Calu3 (cell line): ENCODE results near the gene INTS6L. TPM values are rescaled to one million over a fixed set of nuclear protein-coding genes. Genes with fewer than 3 reads are reported as not detected.
"Not testable (repeated sequence)": the region's sequence is repeated elsewhere in the genome, so short reads cannot be mapped to it uniquely, and the experiment has no call there.

Source experiments
- BruUV-seq: library from RNA; stranded (reverse); fragments of 400-500 nt; replicated peaks from 2 replicates; lab custom pipeline; 2021; lab: Mats Ljungman, UMichigan
- CTCF ChIA-PET: fragments of 300-600 bp; sonication (Branson Sonifier 250); formaldehyde crosslinking; loops from one replicate; lab custom pipeline; 2022; ENCODE audit warnings: antibody characterized with exemption; lab: Charles Lee
- DNase-seq: peaks from one replicate; pipeline ENCODE4 v3.0.0; 2022
- H3K27ac Mint-ChIP-seq: one replicate; pipeline ENCODE4 v1.8.0; 2022; ENCODE audit warnings: mixed read lengths; ENCODE audit not compliant: unreplicated experiment
- H3K27me3 Mint-ChIP-seq: one replicate; pipeline ENCODE4 v1.8.0; 2022; ENCODE audit warnings: mixed read lengths; ENCODE audit not compliant: unreplicated experiment
- H3K36me3 Mint-ChIP-seq: one replicate; pipeline ENCODE4 v1.8.0; 2022; ENCODE audit warnings: mild to moderate bottlenecking, moderate library complexity, mixed read lengths; ENCODE audit not compliant: insufficient read depth, unreplicated experiment
- H3K4me1 Mint-ChIP-seq: one replicate; pipeline ENCODE4 v1.8.0; 2022; ENCODE audit warnings: mild to moderate bottlenecking, low read depth, mixed read lengths; ENCODE audit not compliant: unreplicated experiment
- H3K4me3 Mint-ChIP-seq: one replicate; pipeline ENCODE4 v1.8.0; 2022; ENCODE audit warnings: mild to moderate bottlenecking, low read depth, moderate library complexity, mixed read lengths; ENCODE audit not compliant: unreplicated experiment
- H3K9me3 Mint-ChIP-seq: one replicate; pipeline ENCODE4 v1.8.0; 2022; ENCODE audit warnings: low read depth, mixed read lengths; ENCODE audit not compliant: unreplicated experiment
- intact Hi-C: fragments of 100-400 bp; cut with micrococcal nuclease; formaldehyde crosslinking; loops from one replicate; pipeline ENCODE4 v1.10.0; 2022; ENCODE audit not compliant: unreplicated experiment
- total RNA-seq: library from RNA; stranded (reverse); gene quantifications from 2 replicates; pipeline ENCODE4 v1.2.3, GENCODE V29; 2022
- TF ChIP-seq, protein P1 (sequence below): fragments of 200-600 bp; IDR thresholded peaks from one replicate; pipeline ENCODE4 v1.8.0; 2022; ENCODE audit warnings: antibody characterized with exemption; ENCODE audit not compliant: unreplicated experiment

Gene INTS6L
- total RNA-seq, 1 experiment from 2014 or later = 7.2 TPM

DNA sequence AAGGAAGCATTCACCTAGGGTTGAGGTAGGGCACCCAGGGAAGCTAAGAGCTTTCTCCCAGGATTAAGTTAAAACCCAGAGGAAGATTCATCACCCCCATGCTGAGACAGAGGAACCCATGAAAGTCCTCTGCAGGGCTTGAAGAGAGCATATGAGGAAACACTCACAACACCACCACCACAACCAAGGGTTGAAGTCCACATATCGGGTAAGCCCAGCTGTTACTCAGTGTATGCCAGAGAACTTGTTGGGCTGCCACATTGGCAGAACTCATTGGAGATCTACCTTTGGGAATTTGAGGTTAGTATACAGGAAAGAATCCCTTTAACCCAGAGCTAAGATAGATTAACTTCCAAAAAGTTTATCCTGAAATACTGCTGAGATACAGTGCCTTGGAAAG lies 75.1 kb downstream of the INTS6L start:
- no peak for DNase-seq
- H3K36me3 Mint-ChIP-seq = no peaks in the 10 kb centered on the region
- TF ChIP-seq, protein P1, sequence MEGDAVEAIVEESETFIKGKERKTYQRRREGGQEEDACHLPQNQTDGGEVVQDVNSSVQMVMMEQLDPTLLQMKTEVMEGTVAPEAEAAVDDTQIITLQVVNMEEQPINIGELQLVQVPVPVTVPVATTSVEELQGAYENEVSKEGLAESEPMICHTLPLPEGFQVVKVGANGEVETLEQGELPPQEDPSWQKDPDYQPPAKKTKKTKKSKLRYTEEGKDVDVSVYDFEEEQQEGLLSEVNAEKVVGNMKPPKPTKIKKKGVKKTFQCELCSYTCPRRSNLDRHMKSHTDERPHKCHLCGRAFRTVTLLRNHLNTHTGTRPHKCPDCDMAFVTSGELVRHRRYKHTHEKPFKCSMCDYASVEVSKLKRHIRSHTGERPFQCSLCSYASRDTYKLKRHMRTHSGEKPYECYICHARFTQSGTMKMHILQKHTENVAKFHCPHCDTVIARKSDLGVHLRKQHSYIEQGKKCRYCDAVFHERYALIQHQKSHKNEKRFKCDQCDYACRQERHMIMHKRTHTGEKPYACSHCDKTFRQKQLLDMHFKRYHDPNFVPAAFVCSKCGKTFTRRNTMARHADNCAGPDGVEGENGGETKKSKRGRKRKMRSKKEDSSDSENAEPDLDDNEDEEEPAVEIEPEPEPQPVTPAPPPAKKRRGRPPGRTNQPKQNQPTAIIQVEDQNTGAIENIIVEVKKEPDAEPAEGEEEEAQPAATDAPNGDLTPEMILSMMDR = no peak
- intact Hi-C loops = loop anchor here (5.0 kb wide), 1 partner anchor 113 kb away; no protein-coding TSS in a partner anchor
- BruUV-seq = no TSS peak
- H3K27ac Mint-ChIP-seq = no peak overlapping the region
- no peak overlapping the region for H3K4me3 Mint-ChIP-seq
- H3K9me3 Mint-ChIP-seq = no peaks in the 10 kb centered on the region
- no peaks in the 10 kb centered on the region for H3K4me1 Mint-ChIP-seq
- CTCF ChIA-PET = no interaction called here
- no peaks in the 10 kb centered on the region for H3K27me3 Mint-ChIP-seq

DNA sequence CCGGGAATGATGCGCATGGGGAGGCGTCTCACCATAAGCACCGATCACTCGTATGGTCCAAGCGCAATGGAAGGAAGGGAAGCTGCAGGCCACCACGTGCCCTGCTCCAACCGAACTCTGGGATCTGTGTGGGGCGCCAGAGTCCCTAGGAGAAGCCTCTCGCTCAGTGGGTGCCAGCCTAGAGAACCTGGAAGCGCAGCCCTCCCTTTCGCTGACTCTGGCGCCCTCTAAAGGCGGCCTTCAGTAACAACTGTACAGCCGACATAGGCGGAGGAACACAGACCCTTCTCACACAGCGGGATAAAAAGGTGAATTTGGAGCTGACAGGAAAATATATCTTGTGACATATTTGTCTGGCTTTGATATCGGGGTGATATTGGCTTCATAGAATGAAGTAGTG lies 76.0 kb downstream of the INTS6L start:
- BruUV-seq = no TSS peak
- Mint-ChIP-seq H3K27me3 (no peaks in the 10 kb centered on the region), H3K4me1 (no peaks in the 10 kb centered on the region), H3K36me3 (no peaks in the 10 kb centered on the region), H3K9me3 (no peaks in the 10 kb centered on the region), H3K4me3 (no peak overlapping the region), H3K27ac (no peak overlapping the region)
- peak; percentile 20 for DNase-seq
- CTCF ChIA-PET = no interaction called here
- TF ChIP-seq, protein P1 = no peak
- intact Hi-C loops = loop anchor here (5.0 kb wide), 1 partner anchor 114 kb away; no protein-coding TSS in a partner anchor

DNA sequence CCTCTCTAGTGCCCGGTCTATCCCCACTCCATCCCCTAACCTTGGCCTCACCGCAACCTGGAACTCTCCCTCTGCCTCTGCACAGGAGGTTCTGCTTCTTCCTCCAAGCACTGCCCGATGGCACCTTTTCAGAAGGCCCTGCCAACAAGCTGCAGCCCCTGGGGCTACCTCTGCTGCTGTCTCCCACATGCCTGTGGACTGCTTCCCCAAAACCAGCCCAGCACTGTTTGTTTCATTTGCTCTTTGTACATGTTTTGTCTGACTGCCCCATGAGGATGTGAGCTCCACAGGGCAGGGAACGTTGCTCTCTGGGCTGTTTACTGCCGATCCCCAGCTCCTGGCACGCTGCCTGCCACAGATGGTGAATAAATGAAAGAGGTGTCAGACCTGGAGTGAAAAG lies 85.4 kb downstream of the INTS6L start:
- no TSS peak for BruUV-seq
- no peaks in the 10 kb centered on the region for H3K36me3 Mint-ChIP-seq
- CTCF ChIA-PET = no interaction called here
- H3K27me3 Mint-ChIP-seq = peaks cover 6% of the 10 kb centered on the region
- H3K4me3 Mint-ChIP-seq = no peak overlapping the region
- no peak overlapping the region for H3K27ac Mint-ChIP-seq
- H3K9me3 Mint-ChIP-seq = no peaks in the 10 kb centered on the region
- H3K4me1 Mint-ChIP-seq = no peaks in the 10 kb centered on the region
- TF ChIP-seq, protein P1 = no peak
- intact Hi-C loops = no loop called here
- DNase-seq = no peak

- H3K27ac Mint-ChIP-seq, BruUV-seq, H3K4me3 Mint-ChIP-seq, H3K36me3 Mint-ChIP-seq, DNase-seq, H3K9me3 Mint-ChIP-seq, H3K27me3 Mint-ChIP-seq, H3K4me1 Mint-ChIP-seq: not testable (repeated sequence)
- CTCF ChIA-PET = interaction anchor here (0.6 kb wide), 1 partner anchor 113 kb away, joined by 4 read pairs; no protein-coding TSS in a partner anchor
- intact Hi-C loops = loop anchor here (5.0 kb wide), 1 partner anchor 413 kb away; no protein-coding TSS in a partner anchor
These were observed 104.1 kb downstream of the INTS6L start for GRCh38 chrX:135624408-135625204.

DNA sequence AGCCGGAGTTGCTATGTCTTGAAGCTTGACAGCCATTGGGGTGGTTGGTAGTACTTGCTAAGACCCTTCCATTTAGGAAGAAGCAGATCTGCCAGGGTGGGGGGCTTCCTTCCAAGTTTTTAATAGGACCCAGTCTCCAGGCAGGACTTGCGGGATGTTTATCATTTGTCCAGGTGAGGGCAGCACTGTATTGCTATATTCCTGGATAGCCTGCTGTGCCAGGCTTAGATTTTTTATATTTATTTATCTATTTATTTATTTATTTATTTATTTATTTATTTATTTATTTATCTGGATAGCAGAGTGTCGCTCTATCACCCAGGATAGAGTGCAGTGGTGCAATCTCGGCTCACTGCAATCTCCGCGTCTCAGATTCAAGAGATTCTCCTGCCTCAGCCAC lies 105.5 kb downstream of the INTS6L start:
- Mint-ChIP-seq H3K9me3 (no peaks in the 10 kb centered on the region), H3K27me3 (no peaks in the 10 kb centered on the region), H3K4me1 (no peaks in the 10 kb centered on the region), H3K27ac (no peak overlapping the region), H3K36me3 (no peaks in the 10 kb centered on the region), H3K4me3 (no peak overlapping the region)
- peak; percentile 12 for DNase-seq
- intact Hi-C loops = loop anchor here (5.0 kb wide), 1 partner anchor 411 kb away; no protein-coding TSS in a partner anchor
- CTCF ChIA-PET = no interaction called here
- TF ChIP-seq, protein P1 = peak; percentile 21
- BruUV-seq = no TSS peak
